OCI-LY7 (cell line): Measurements from ENCODE around the gene GPRC5B.

Experiments used
- CTCF ChIP-seq: fragments of 200-600 bp; sonication (generic); conservative IDR thresholded peaks from 2 replicates; pipeline ENCODE4 v1.5.1; 2014; ENCODE audit warnings: mild to moderate bottlenecking, antibody characterized with exemption, low read length, moderate library complexity, mixed read lengths
- EZH2phosphoT487 ChIP-seq: fragments of 200-600 bp; sonication (generic); IDR thresholded peaks from 2 replicates; pipeline ENCODE4 v1.6.1; 2018; ENCODE audit warnings: low read depth, borderline replicate concordance, mild to moderate bottlenecking, mixed run types, antibody characterized with exemption, low read length, moderate library complexity, mixed read lengths

GRCh38 chr16:19882186-19882585 is 2.5 kb downstream of the GPRC5B start:
- TF ChIP-seq CTCF (no peak), EZH2phosphoT487 (no peak)
